ENCODE measurements around the gene HOXA7.

The HOXA7 gene

GRCh38 chr7:27110186-27111031, 46.1 kb downstream of the HOXA7 start:
- TF ChIP-seq FOXP2 (optimal IDR thresholded peaks at IDR 0.05; ENCODE audit: borderline replicate concordance, extremely low read depth, extremely low read length, insufficient read depth) (no peak), SIN3A (IDR thresholded peaks at IDR 0.05; ENCODE audit: borderline replicate concordance, insufficient read depth, low read length) (no peak), REST (IDR thresholded peaks at IDR 0.05; ENCODE audit: insufficient read depth in 1 of 2, low read depth in 2 of 2, low read length in 2 of 2) (no peak), TAF1 (IDR thresholded peaks at IDR 0.05; ENCODE audit: borderline replicate concordance, insufficient read depth, low read length) (no peak), POLR2AphosphoS5 (IDR thresholded peaks at IDR 0.05; ENCODE audit: low read depth, low read length) (no peak)

GRCh38 chr7:27109466-27110185, 46.8 kb downstream of the HOXA7 start:
- TF ChIP-seq POLR2AphosphoS5 (IDR thresholded peaks at IDR 0.05; ENCODE audit: low read depth, low read length): no peak
- TF ChIP-seq FOXP2 (optimal IDR thresholded peaks at IDR 0.05; ENCODE audit: borderline replicate concordance, extremely low read depth, extremely low read length, insufficient read depth): no peak
- TF ChIP-seq TAF1 (IDR thresholded peaks at IDR 0.05; ENCODE audit: borderline replicate concordance, insufficient read depth, low read length): no peak
- no peak for TF ChIP-seq REST (IDR thresholded peaks at IDR 0.05; ENCODE audit: insufficient read depth in 1 of 2, low read depth in 2 of 2, low read length in 2 of 2)
- no peak for TF ChIP-seq SIN3A (IDR thresholded peaks at IDR 0.05; ENCODE audit: borderline replicate concordance, insufficient read depth, low read length)

DNA sequence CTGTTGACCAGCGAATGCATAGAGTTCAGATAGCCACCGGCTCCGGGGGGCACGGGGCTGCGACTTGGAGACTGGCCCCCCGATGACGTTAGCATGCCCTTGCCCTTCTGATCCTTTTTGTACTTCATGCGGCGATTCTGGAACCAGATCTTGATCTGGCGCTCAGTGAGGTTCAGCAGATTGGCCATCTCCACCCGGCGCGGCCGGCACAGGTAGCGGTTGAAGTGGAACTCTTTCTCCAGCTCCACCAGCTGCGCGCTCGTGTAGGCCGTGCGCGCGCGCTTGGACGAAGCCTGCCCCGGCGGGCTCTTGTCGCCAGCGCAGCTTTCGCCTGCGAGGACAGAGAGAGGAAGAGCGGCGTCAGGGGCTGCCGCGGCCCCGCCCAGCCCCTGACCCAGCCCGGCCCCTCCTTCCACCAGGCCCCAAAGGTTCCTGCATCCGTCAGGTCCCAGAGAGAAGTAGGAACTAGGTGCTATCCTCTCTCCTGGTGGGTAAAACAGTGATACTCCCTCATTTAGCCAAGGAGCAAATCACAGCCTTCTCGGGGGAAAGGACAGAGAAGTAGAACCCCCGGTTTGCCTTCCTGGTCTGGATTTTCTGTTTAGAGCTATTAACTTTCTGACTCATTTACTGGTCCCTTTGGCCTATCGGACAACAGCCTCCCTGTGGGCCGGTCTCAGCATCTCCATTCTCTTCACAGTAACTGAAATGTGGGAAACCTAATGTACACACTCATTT, 47.9 kb downstream of the HOXA7 start:
- TF ChIP-seq TAF1 (IDR thresholded peaks at IDR 0.05; ENCODE audit: borderline replicate concordance, insufficient read depth, low read length) (no peak), SIN3A (IDR thresholded peaks at IDR 0.05; ENCODE audit: borderline replicate concordance, insufficient read depth, low read length) (no peak), FOXP2 (optimal IDR thresholded peaks at IDR 0.05; ENCODE audit: borderline replicate concordance, extremely low read depth, extremely low read length, insufficient read depth) (no peak), POLR2AphosphoS5 (IDR thresholded peaks at IDR 0.05; ENCODE audit: low read depth, low read length) (no peak), REST (IDR thresholded peaks at IDR 0.05; ENCODE audit: insufficient read depth in 1 of 2, low read depth in 2 of 2, low read length in 2 of 2) (no peak)

- TF ChIP-seq FOXP2 (optimal IDR thresholded peaks at IDR 0.05; ENCODE audit: borderline replicate concordance, extremely low read depth, extremely low read length, insufficient read depth) (no peak), SIN3A (IDR thresholded peaks at IDR 0.05; ENCODE audit: borderline replicate concordance, insufficient read depth, low read length) (no peak), REST (IDR thresholded peaks at IDR 0.05; ENCODE audit: insufficient read depth in 1 of 2, low read depth in 2 of 2, low read length in 2 of 2) (no peak), POLR2AphosphoS5 (IDR thresholded peaks at IDR 0.05; ENCODE audit: low read depth, low read length) (no peak), TAF1 (IDR thresholded peaks at IDR 0.05; ENCODE audit: borderline replicate concordance, insufficient read depth, low read length) (no peak)
Measured at GRCh38 chr7:27107391-27108381, 48.8 kb downstream of the HOXA7 start.
